Tibial artery (tissue), 4 donors: ENCODE measurements around the gene ARMC10.
"Not testable (repeated sequence)": the region's sequence is repeated elsewhere in the genome, so short reads cannot be mapped to it uniquely, and the experiment has no call there.

Source experiments
- DNase-seq, 2 donors: peaks; one replicate each; pipeline ENCODE4 v3.0.0-alpha.2; 2019
- H3K27ac ChIP-seq, 2 donors: fragments of 200-600 bp; sonication (generic) in 1 of 2; 1 replicate in 1 of 2; 2 replicates in 1 of 2; pipeline ENCODE4 v1.5.1; 2018 to 2019; ENCODE audit warnings: mild to moderate bottlenecking in 1 of 2
- H3K27me3 ChIP-seq, 2 donors: fragments of 200-600 bp; sonication (generic) in 1 of 2; one replicate each; pipeline versions ENCODE4 v1.5.1 to v1.6.0; 2016 to 2019
- H3K36me3 ChIP-seq, 3 donors: fragments of 200-600 bp; sonication (generic) in 2 of 3; one replicate each; pipeline ENCODE4 v1.5.1; 2016 to 2019; ENCODE audit warnings: mild to moderate bottlenecking in 2 of 3
- H3K4me1 ChIP-seq, 4 donors: fragments of 200-600 bp; sonication (generic) in 2 of 4; 1 replicate in 3 of 4; 2 replicates in 1 of 4; pipeline ENCODE4 v1.5.1; 2016 to 2019
- H3K4me3 ChIP-seq, 2 donors: fragments of 200-600 bp; sonication (generic) in 1 of 2; 1 replicate in 1 of 2; 2 replicates in 1 of 2; pipeline ENCODE4 v1.5.1; 2018 to 2019; ENCODE audit warnings: mild to moderate bottlenecking in 2 of 2
- H3K9me3 ChIP-seq, 3 donors: fragments of 200-600 bp; sonication (generic) in 1 of 3; one replicate each; pipeline ENCODE4 v1.5.1; 2016 to 2019
- intact Hi-C: fragments of 100-400 bp; cut with DNase I; formaldehyde crosslinking; loops from one replicate; pipeline ENCODE4 v1.15.0; 2023; ENCODE audit warnings: low total_unique reads
- TF ChIP-seq, protein P1 (sequence below), 2 experiments: fragments of 200-600 bp in 1 of 2; fragments of 450-650 bp in 1 of 2; IDR thresholded peaks; one replicate each; pipeline ENCODE4 v1.5.1; 2017 to 2019; ENCODE audit warnings: antibody characterized with exemption in 2 of 2, mild to moderate bottlenecking in 1 of 2, moderate library complexity in 1 of 2

The ARMC10 gene

DNA sequence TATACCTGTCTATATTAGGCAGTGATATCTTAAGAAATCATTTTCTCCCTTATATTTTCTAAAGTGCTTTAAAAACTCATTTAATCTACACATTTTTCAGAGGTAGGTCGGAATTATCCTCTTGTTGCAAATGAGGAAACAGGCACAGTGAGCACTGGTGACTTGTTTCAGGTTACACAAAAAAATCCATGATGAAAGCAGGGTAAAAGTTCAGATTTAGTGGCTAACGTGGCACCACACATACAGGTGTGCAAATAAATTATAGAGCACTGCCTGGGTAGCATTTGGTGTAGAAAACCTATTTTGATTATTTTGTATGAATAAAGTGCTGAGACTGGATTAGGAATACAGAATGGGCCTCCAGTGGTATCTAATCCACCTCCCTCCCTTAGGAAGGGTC lies 26.6 kb downstream of the ARMC10 start:
- H3K9me3 ChIP-seq = no peaks in the 10 kb centered on the region

DNA sequence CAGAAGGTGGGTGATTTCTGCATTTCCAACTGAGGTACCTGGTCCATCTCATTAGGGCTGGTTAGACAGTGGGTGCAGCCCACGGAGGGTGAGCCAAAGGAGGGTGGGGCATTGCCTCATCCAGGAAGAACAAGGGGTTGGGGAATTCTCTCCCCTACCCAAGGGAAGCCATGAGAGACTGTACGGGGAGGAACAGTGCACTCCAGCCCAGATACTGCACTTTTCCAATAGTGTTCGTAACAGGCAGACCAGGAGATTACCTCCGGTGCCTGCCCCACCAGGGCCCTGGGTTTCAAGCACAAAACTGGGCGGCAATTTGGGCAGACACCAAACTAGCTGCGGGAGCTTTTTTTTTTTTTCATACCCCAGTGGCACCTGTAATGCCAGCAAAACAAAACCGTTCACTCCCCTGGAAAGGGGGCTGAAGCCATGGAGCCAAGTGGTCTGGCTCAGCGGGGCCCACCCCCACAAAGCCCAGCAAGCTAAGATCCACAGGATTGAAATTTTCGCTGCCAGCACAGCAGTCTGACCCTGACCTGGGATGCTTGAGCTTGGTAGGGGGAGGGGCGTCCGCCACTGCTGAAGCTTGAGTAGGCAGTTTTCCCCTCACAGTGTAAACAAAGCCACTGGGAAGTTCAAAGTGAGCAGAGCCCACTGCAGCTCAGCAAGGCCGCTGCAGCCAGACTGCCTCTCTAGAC lies 31.2 kb downstream of the ARMC10 start:
- DNase-seq = no peak
- intact Hi-C loops = no loop called here
- Histone ChIP-seq H3K27ac (no peak overlapping the region), H3K9me3 (no peaks in the 10 kb centered on the region), H3K27me3 (no peaks in the 10 kb centered on the region), H3K4me1 (no peaks in the 10 kb centered on the region), H3K4me3 (no peak overlapping the region), H3K36me3 (peaks cover 18 to 26% (median 18%) of the 10 kb centered on the region in 3 donors)
- TF ChIP-seq, protein P1, sequence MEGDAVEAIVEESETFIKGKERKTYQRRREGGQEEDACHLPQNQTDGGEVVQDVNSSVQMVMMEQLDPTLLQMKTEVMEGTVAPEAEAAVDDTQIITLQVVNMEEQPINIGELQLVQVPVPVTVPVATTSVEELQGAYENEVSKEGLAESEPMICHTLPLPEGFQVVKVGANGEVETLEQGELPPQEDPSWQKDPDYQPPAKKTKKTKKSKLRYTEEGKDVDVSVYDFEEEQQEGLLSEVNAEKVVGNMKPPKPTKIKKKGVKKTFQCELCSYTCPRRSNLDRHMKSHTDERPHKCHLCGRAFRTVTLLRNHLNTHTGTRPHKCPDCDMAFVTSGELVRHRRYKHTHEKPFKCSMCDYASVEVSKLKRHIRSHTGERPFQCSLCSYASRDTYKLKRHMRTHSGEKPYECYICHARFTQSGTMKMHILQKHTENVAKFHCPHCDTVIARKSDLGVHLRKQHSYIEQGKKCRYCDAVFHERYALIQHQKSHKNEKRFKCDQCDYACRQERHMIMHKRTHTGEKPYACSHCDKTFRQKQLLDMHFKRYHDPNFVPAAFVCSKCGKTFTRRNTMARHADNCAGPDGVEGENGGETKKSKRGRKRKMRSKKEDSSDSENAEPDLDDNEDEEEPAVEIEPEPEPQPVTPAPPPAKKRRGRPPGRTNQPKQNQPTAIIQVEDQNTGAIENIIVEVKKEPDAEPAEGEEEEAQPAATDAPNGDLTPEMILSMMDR (IDR thresholded peaks at IDR 0.05) = no peak

More for the DNA sequence above, 26.6 kb downstream of the ARMC10 start:
- DNase-seq = no peak
- H3K4me1 ChIP-seq = no peaks in the 10 kb centered on the region
- no peak overlapping the region for H3K27ac ChIP-seq
- TF ChIP-seq, protein P1 (IDR thresholded peaks at IDR 0.05) = no peak
- peaks cover 22 to 45% (median 29%) of the 10 kb centered on the region in 3 donors for H3K36me3 ChIP-seq
- no peaks in the 10 kb centered on the region for H3K27me3 ChIP-seq
- H3K4me3 ChIP-seq = no peak overlapping the region
- intact Hi-C loops = no loop called here

DNA sequence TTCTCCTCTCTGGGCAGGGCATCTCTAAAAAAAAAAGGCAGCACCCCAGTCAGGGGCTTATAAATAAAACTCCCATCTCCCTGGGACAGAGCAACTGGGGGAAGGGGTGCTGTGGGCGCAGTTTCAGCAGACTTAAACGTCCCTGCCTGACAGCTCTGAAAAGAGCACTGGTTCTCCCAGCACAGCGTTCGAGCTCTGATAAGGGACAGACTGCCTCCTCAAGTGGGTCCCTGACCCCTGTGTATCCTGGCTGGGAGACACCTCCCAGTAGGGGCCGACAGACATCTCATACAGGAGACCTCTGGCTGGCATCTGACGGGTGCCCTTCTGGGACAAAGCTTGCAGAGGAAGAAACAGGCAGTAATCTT lies 31.7 kb downstream of the ARMC10 start:
- H3K9me3 ChIP-seq, DNase-seq, H3K27ac ChIP-seq, H3K4me3 ChIP-seq, H3K4me1 ChIP-seq, H3K27me3 ChIP-seq, intact Hi-C loops: not testable (repeated sequence)
- H3K36me3 ChIP-seq = peaks cover 15 to 21% (median 18%) of the 10 kb centered on the region in 3 donors

DNA sequence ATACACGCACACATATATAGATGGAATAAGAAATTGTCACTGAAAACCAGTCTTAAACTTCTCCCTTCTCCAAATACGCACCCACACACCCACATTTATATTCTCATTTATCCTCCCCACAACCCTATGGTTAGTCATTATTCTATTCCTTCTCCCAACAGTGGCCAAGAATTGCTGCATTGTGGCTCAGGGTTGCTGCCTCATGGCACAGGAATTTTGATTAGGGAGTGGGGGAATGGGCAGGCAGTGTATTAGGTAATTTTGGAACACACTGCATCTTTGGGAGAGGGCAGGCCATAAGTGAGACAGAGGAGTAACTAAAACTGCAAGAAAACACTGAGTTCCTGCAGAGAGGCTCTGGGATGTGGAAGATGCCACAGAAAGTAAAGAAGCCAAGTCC lies 38.2 kb downstream of the ARMC10 start:
- no peak overlapping the region for H3K4me3 ChIP-seq
- no peaks in the 10 kb centered on the region for H3K27me3 ChIP-seq
- no peaks in the 10 kb centered on the region for H3K9me3 ChIP-seq
- H3K27ac ChIP-seq = no peak overlapping the region
- TF ChIP-seq, protein P1 (IDR thresholded peaks at IDR 0.05) = no peak
- intact Hi-C loops = no loop called here
- H3K4me1 ChIP-seq = peaks cover 0 to 3% (median 0%) of the 10 kb centered on the region in 4 donors
- H3K36me3 ChIP-seq = peaks cover 0 to 20% (median 4%) of the 10 kb centered on the region in 3 donors
- no peak for DNase-seq

DNA sequence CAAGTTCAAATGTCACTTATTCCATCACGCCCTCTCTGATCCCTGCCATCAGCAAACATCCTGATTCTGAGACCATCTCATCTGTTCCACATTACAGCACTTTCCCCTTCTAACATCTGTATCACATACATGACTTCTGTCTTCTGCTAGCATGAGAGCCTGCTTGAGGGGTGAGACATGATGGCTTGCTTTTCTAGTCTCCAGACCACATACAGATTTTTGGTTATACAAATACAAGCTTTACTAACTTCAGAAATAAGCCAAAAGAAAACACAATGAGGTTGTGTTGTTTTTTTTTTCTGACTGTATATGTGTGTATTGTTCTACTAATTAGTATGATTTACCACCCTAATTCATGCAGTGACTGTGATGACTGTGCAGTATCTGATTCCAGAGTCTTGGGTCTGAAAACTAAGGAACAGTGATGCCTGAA lies 39.7 kb downstream of the ARMC10 start:
- H3K4me3 ChIP-seq = no peak overlapping the region
- intact Hi-C loops = no loop called here
- H3K36me3 ChIP-seq = peaks cover 0 to 15% (median 4%) of the 10 kb centered on the region in 3 donors
- TF ChIP-seq, protein P1 (IDR thresholded peaks at IDR 0.05) = no peak
- H3K27ac ChIP-seq = no peak overlapping the region
- peaks cover 0 to 7% (median 1%) of the 10 kb centered on the region in 4 donors for H3K4me1 ChIP-seq
- no peaks in the 10 kb centered on the region for H3K27me3 ChIP-seq
- no peak for DNase-seq
- no peaks in the 10 kb centered on the region for H3K9me3 ChIP-seq

DNA sequence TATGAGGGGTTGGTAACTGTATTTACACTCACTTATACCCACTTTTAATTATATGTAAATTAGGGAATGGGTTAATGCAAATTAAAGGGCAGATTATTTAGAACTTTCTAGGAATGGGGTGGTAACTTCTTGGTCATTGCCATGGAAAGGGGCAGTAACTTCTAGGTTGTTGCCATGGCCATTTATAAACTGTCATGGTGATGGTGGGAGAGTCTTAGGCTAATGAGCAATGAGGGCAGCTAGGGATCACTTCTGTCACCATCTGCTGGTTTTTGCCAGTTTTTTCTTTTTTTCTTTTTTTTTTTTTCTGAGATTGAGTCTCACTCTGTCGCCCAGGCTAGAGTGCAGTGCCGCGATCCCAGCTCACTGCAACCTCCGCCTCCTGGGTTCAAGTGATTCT lies 40.8 kb downstream of the ARMC10 start:
- peaks cover 0 to 19% (median 4%) of the 10 kb centered on the region in 3 donors for H3K36me3 ChIP-seq
- no peaks in the 10 kb centered on the region for H3K9me3 ChIP-seq
- intact Hi-C loops = no loop called here
- H3K4me1 ChIP-seq = peaks cover 0 to 19% (median 6%) of the 10 kb centered on the region in 4 donors
- H3K27me3 ChIP-seq = no peaks in the 10 kb centered on the region
- TF ChIP-seq, protein P1 (IDR thresholded peaks at IDR 0.05) = no peak
- no peak for DNase-seq
- no peak overlapping the region for H3K4me3 ChIP-seq
- H3K27ac ChIP-seq = no peak overlapping the region
